ENCODE data around the gene CHST10.

DNA sequence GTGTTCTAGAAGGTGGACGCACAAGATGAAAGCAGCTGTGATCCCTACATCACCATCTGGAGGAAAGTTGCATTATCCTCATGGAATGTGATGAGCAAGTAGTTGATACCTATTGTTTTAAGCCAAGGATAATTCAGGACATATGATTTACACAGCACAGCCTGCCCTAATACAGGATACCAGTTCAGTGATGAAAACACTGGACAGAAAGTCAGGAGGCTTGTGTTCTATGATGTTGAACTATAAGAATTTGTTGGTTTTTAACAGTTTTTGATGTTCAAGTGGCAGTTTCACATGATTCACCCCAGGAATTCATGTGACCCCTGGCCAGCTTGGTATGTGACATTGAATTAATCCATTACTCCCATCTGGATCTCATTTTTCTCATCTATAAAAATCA is 6.2 kb upstream of the CHST10 start:
- TF ChIP-seq CTCF (IDR thresholded peaks at IDR 0.05; ENCODE audit: insufficient read depth, low read length) (no peak), POLR2AphosphoS5 (IDR thresholded peaks at IDR 0.05; ENCODE audit: low read depth) (no peak), GABPA (IDR thresholded peaks at IDR 0.05; ENCODE audit: low read depth) (no peak)
- TF ChIP-seq, protein P1, sequence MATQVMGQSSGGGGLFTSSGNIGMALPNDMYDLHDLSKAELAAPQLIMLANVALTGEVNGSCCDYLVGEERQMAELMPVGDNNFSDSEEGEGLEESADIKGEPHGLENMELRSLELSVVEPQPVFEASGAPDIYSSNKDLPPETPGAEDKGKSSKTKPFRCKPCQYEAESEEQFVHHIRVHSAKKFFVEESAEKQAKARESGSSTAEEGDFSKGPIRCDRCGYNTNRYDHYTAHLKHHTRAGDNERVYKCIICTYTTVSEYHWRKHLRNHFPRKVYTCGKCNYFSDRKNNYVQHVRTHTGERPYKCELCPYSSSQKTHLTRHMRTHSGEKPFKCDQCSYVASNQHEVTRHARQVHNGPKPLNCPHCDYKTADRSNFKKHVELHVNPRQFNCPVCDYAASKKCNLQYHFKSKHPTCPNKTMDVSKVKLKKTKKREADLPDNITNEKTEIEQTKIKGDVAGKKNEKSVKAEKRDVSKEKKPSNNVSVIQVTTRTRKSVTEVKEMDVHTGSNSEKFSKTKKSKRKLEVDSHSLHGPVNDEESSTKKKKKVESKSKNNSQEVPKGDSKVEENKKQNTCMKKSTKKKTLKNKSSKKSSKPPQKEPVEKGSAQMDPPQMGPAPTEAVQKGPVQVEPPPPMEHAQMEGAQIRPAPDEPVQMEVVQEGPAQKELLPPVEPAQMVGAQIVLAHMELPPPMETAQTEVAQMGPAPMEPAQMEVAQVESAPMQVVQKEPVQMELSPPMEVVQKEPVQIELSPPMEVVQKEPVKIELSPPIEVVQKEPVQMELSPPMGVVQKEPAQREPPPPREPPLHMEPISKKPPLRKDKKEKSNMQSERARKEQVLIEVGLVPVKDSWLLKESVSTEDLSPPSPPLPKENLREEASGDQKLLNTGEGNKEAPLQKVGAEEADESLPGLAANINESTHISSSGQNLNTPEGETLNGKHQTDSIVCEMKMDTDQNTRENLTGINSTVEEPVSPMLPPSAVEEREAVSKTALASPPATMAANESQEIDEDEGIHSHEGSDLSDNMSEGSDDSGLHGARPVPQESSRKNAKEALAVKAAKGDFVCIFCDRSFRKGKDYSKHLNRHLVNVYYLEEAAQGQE (IDR thresholded peaks at IDR 0.05; ENCODE audit: insufficient replicate concordance, low read depth), result no peak
